Loucy (cell line): ENCODE results near the gene GAB1.

ENCODE experiments used
- H2AFZ ChIP-seq: fragments of 200-600 bp; sonication (generic); 2 replicates; pipeline ENCODE4 v1.6.0; 2016; ENCODE audit warnings: antibody characterized with exemption, mild to moderate bottlenecking, low read length, moderate library complexity
- H3F3A ChIP-seq: fragments of 200-600 bp; 2 replicates; pipeline ENCODE4 v1.6.0; 2016; ENCODE audit warnings: antibody characterized with exemption, low read depth, mild to moderate bottlenecking
- H3K27me3 ChIP-seq: fragments of 200-600 bp; sonication (generic); 2 replicates; pipeline ENCODE4 v1.6.1; 2014; ENCODE audit warnings: low read length, mild to moderate bottlenecking; ENCODE audit not compliant: insufficient read depth, poor library complexity, severe bottlenecking
- H3K36me3 ChIP-seq: fragments of 200-600 bp; sonication (generic); 2 replicates; pipeline ENCODE4 v1.6.1; 2016; ENCODE audit warnings: low read length; ENCODE audit not compliant: insufficient read depth
- H3K4me1 ChIP-seq: fragments of 200-600 bp; sonication (generic); 2 replicates; pipeline ENCODE4 v1.5.1; 2014; ENCODE audit warnings: low read length, mild to moderate bottlenecking; ENCODE audit not compliant: insufficient read depth, poor library complexity, severe bottlenecking
- H3K4me2 ChIP-seq: fragments of 200-600 bp; sonication (generic); 2 replicates; pipeline ENCODE4 v1.6.0; 2014; ENCODE audit warnings: antibody characterized with exemption, low read length, low read depth, mild to moderate bottlenecking; ENCODE audit not compliant: poor library complexity, severe bottlenecking
- H3K4me3 ChIP-seq: fragments of 200-600 bp; sonication (generic); 2 replicates; pipeline ENCODE4 v1.5.1; 2014; ENCODE audit warnings: low read length, mild to moderate bottlenecking, mixed read lengths; ENCODE audit not compliant: poor library complexity, severe bottlenecking
- H3K79me2 ChIP-seq: fragments of 200-600 bp; sonication (generic); 2 replicates; pipeline ENCODE4 v1.6.1; 2014; ENCODE audit warnings: low read length; ENCODE audit not compliant: insufficient read depth
- H3K9ac ChIP-seq: fragments of 200-600 bp; sonication (generic); 2 replicates; pipeline ENCODE4 v1.6.0; 2014; ENCODE audit warnings: mild to moderate bottlenecking, low read depth, low read length, moderate library complexity; ENCODE audit not compliant: poor library complexity, severe bottlenecking
- H3K9me2 ChIP-seq: fragments of 200-600 bp; sonication (generic); replicated peaks from 2 replicates; pipeline ENCODE4 v1.6.1; 2016; ENCODE audit warnings: low read depth, low read length, mixed read lengths
- H3K9me3 ChIP-seq: fragments of 200-600 bp; sonication (generic); 2 replicates; pipeline ENCODE4 v1.6.1; 2014; ENCODE audit warnings: mild to moderate bottlenecking, antibody characterized with exemption, low read length, low read depth; ENCODE audit not compliant: insufficient read depth
- H4K20me1 ChIP-seq: fragments of 200-600 bp; sonication (generic); 2 replicates; pipeline ENCODE4 v1.6.0; 2014; ENCODE audit warnings: antibody characterized with exemption, low read length, mild to moderate bottlenecking; ENCODE audit not compliant: insufficient read depth, poor library complexity, severe bottlenecking
- CTCF ChIP-seq: fragments of 200-600 bp; sonication (generic); conservative IDR thresholded peaks from 2 replicates; pipeline ENCODE4 v1.5.1; 2014; ENCODE audit warnings: mild to moderate bottlenecking, antibody characterized with exemption, low read length
- EZH2phosphoT487 ChIP-seq: fragments of 200-600 bp; IDR thresholded peaks from 2 replicates; pipeline ENCODE4 v1.6.1; 2018; ENCODE audit warnings: antibody characterized with exemption, mild to moderate bottlenecking, moderate library complexity, borderline replicate concordance

GAB1 gene

GRCh38 chr4:143302536-143302935 is 34.1 kb upstream of the GAB1 start:
- no peak overlapping the region for H3K9ac ChIP-seq
- no peaks in the 10 kb centered on the region for H3K9me3 ChIP-seq
- H3K4me2 ChIP-seq, result no peak overlapping the region
- H3K4me1 ChIP-seq, result no peaks in the 10 kb centered on the region
- no peak for TF ChIP-seq EZH2phosphoT487
- H3K9me2 ChIP-seq, result no peaks in the 10 kb centered on the region
- H4K20me1 ChIP-seq, result no peaks in the 10 kb centered on the region
- no peaks in the 10 kb centered on the region for H3K79me2 ChIP-seq
- no peaks in the 10 kb centered on the region for H3K27me3 ChIP-seq
- no peak overlapping the region for H3K4me3 ChIP-seq
- no peak overlapping the region for H2AFZ ChIP-seq
- H3K36me3 ChIP-seq, result no peaks in the 10 kb centered on the region
- H3F3A ChIP-seq, result no peaks in the 10 kb centered on the region

GRCh38 chr4:143306788-143307187 is 29.9 kb upstream of the GAB1 start:
- Histone ChIP-seq H3K4me2 (no peak overlapping the region), H3F3A (no peaks in the 10 kb centered on the region), H3K4me1 (no peaks in the 10 kb centered on the region), H3K9ac (no peak overlapping the region), H4K20me1 (no peaks in the 10 kb centered on the region), H3K27me3 (no peaks in the 10 kb centered on the region), H3K9me2 (no peaks in the 10 kb centered on the region), H3K79me2 (no peaks in the 10 kb centered on the region), H3K9me3 (no peaks in the 10 kb centered on the region), H2AFZ (0 out of 2 replicates have a peak overlapping the region, but pooled peaks have one; percentile 69), H3K4me3 (no peak overlapping the region), H3K36me3 (no peaks in the 10 kb centered on the region)
- no peak for TF ChIP-seq EZH2phosphoT487
- no peak for TF ChIP-seq CTCF

- Histone ChIP-seq H3K4me1 (no peaks in the 10 kb centered on the region), H3K9me2 (no peaks in the 10 kb centered on the region), H3K79me2 (no peaks in the 10 kb centered on the region), H3K27me3 (no peaks in the 10 kb centered on the region), H3K4me2 (no peak overlapping the region), H3K9ac (no peak overlapping the region), H3K36me3 (no peaks in the 10 kb centered on the region), H4K20me1 (no peaks in the 10 kb centered on the region), H3K4me3 (no peak overlapping the region), H2AFZ (peak overlapping the region; percentile 69; the same call in 1 of the 2 replicates), H3F3A (no peaks in the 10 kb centered on the region), H3K9me3 (no peaks in the 10 kb centered on the region)
- TF ChIP-seq EZH2phosphoT487 (no peak), CTCF (no peak)
These were observed 29.1 kb upstream of the GAB1 start for GRCh38 chr4:143307531-143307930.

- TF ChIP-seq CTCF, result no peak
- no peak for TF ChIP-seq EZH2phosphoT487
- no peak overlapping the region for H3K4me3 ChIP-seq
These were observed 28.3 kb upstream of the GAB1 start for GRCh38 chr4:143308377-143308776.

More at GRCh38 chr4:143308377-143308776, 28.3 kb upstream of the GAB1 start:
- Histone ChIP-seq H4K20me1 (no peaks in the 10 kb centered on the region), H3F3A (no peaks in the 10 kb centered on the region), H3K9ac (no peak overlapping the region), H3K4me2 (no peak overlapping the region), H3K79me2 (no peaks in the 10 kb centered on the region), H2AFZ (no peak overlapping the region), H3K9me2 (no peaks in the 10 kb centered on the region), H3K27me3 (no peaks in the 10 kb centered on the region), H3K4me1 (no peaks in the 10 kb centered on the region), H3K36me3 (no peaks in the 10 kb centered on the region), H3K9me3 (no peaks in the 10 kb centered on the region)
